ENCODE measurements around the gene ARID4B. TPM values are rescaled to one million over a fixed set of nuclear protein-coding genes. Genes with fewer than 3 reads are reported as not detected.

ARID4B gene
- total RNA-seq, 1 experiment from 2014 or later: 16.8 TPM

DNA sequence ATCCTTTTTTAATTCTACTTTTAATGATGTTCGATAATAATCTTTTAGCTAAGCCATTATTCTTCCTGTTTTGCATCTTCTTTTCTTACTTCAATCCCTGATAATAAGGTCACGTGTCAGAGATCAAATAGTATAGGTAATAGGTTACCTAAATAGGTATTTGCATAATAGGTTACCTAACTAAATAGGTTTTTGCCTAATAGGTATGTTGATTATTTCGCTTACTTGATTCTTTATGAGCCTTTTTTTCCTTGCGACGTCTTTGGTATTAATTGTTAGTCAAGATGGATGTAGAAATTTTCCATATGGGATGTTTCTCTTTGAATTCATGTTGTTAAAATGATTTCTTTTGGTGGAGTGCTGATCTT is 2.9 kb upstream of the ARID4B start:
- Histone ChIP-seq H3K27ac (ENCODE audit: low read length) (no peak overlapping the region), H3K4me3 (ENCODE audit: low read length) (peak overlapping the region; percentile 92), H3K79me2 (ENCODE audit: low read length) (peaks cover 69% of the 10 kb centered on the region), H3K9me2 (replicated peaks; ENCODE audit: low read length) (no peaks in the 10 kb centered on the region), H3K4me2 (ENCODE audit: low read length) (peak overlapping the region; percentile 100), H2AFZ (ENCODE audit: low read length) (no peak overlapping the region), H3K9me3 (ENCODE audit: low read length) (no peaks in the 10 kb centered on the region), H4K20me1 (ENCODE audit: low read length) (peaks cover 11% of the 10 kb centered on the region), H3K36me3 (ENCODE audit: low read depth, low read length) (no peaks in the 10 kb centered on the region), H3F3A (ENCODE audit: low read length, unreplicated experiment) (no peaks in the 10 kb centered on the region), H3K27me3 (ENCODE audit: low read length) (no peaks in the 10 kb centered on the region), H3K9ac (ENCODE audit: low read length) (peak overlapping the region; percentile 83), H3K4me1 (ENCODE audit: insufficient read depth, low read length) (peaks cover 14% of the 10 kb centered on the region; the same call in 1 of the 2 replicates)
- no TSS peak for BruUV-seq (replicated peaks)
- ATAC-seq (no peak), DNase-seq (no peak)
- ChIA-PET POLR2A (ENCODE audit: unreplicated experiment) (interaction anchor here (0.5 kb wide), 1 partner anchor 182 kb away, joined by 3 read pairs; no protein-coding TSS in a partner anchor), CTCF (no interaction called here)
- TF ChIP-seq, protein P1, sequence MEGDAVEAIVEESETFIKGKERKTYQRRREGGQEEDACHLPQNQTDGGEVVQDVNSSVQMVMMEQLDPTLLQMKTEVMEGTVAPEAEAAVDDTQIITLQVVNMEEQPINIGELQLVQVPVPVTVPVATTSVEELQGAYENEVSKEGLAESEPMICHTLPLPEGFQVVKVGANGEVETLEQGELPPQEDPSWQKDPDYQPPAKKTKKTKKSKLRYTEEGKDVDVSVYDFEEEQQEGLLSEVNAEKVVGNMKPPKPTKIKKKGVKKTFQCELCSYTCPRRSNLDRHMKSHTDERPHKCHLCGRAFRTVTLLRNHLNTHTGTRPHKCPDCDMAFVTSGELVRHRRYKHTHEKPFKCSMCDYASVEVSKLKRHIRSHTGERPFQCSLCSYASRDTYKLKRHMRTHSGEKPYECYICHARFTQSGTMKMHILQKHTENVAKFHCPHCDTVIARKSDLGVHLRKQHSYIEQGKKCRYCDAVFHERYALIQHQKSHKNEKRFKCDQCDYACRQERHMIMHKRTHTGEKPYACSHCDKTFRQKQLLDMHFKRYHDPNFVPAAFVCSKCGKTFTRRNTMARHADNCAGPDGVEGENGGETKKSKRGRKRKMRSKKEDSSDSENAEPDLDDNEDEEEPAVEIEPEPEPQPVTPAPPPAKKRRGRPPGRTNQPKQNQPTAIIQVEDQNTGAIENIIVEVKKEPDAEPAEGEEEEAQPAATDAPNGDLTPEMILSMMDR (conservative IDR thresholded peaks at IDR 0.05; ENCODE audit: low read depth, low read length): no peak
- TF ChIP-seq EZH2phosphoT487 (IDR thresholded peaks at IDR 0.05; ENCODE audit: borderline replicate concordance, low read length) (no peak), EZH2 (IDR thresholded peaks at IDR 0.05; ENCODE audit: low read length, unreplicated experiment) (no peak)
- intact Hi-C loops (cut with micrococcal nuclease): no loop called here

DNA sequence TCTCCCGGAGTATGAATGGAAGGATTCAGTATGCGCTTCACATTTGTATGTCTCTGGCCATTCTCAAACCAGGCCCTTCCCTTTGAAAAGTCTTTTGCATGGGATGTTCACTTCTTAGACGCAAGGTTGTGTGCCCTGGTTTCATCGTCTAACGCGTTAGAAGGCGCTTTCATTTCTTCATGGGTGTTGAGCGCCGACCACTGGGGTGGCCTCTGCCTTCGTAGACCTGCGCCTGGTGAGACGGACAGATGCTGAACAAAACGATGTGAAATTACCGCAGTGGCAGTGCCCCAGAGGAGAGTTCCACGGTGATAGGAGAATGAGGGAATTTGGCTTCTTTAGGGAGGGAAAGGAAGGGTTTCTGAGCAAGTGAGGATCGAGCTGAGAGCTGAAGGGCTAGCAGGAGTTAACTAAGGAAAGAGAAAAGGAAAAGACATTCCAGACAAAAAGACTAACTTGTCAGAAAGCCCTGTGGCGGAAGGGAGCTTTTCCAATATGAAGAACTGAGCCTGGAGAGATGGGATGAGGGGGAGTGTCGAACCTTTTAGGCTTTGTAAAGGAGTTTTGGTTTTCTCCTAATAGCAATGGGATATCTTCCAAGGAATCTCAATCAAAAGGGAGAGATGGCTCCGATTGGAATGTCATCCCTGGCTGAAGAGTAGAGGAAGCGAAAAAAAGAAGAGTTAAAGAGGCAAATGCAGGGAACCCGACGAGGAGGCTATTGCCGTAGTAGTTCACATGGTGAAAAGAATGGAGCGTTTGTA is 1.3 kb upstream of the ARID4B start:
- Histone ChIP-seq H3F3A (ENCODE audit: low read length, unreplicated experiment) (no peaks in the 10 kb centered on the region), H3K27me3 (ENCODE audit: low read length) (no peaks in the 10 kb centered on the region), H3K27ac (ENCODE audit: low read length) (peak overlapping the region; percentile 93), H3K36me3 (ENCODE audit: low read depth, low read length) (no peaks in the 10 kb centered on the region), H3K9me2 (replicated peaks; ENCODE audit: low read length) (no peaks in the 10 kb centered on the region), H3K79me2 (ENCODE audit: low read length) (peaks cover 85% of the 10 kb centered on the region), H3K4me2 (ENCODE audit: low read length) (peak overlapping the region; percentile 100), H3K4me3 (ENCODE audit: low read length) (peak overlapping the region; percentile 92), H3K9ac (ENCODE audit: low read length) (peak overlapping the region; percentile 83), H4K20me1 (ENCODE audit: low read length) (peaks cover 13% of the 10 kb centered on the region), H3K4me1 (ENCODE audit: insufficient read depth, low read length) (peaks cover 26% of the 10 kb centered on the region; the same call in 1 of the 2 replicates), H2AFZ (ENCODE audit: low read length) (peak overlapping the region; percentile 86), H3K9me3 (ENCODE audit: low read length) (no peaks in the 10 kb centered on the region)
- ATAC-seq (no peak), DNase-seq (peak; percentile 24)
- intact Hi-C loops (cut with micrococcal nuclease): loop anchor here (2.0 kb wide), 2 partner anchors 37 to 87 kb away; partner anchors contain the start of gene TBCE
- ChIA-PET POLR2A (ENCODE audit: unreplicated experiment) (no interaction called here), CTCF (no interaction called here)
- no TSS peak for BruUV-seq (replicated peaks)
- no peak for TF ChIP-seq EZH2 (IDR thresholded peaks at IDR 0.05; ENCODE audit: low read length, unreplicated experiment)

DNA sequence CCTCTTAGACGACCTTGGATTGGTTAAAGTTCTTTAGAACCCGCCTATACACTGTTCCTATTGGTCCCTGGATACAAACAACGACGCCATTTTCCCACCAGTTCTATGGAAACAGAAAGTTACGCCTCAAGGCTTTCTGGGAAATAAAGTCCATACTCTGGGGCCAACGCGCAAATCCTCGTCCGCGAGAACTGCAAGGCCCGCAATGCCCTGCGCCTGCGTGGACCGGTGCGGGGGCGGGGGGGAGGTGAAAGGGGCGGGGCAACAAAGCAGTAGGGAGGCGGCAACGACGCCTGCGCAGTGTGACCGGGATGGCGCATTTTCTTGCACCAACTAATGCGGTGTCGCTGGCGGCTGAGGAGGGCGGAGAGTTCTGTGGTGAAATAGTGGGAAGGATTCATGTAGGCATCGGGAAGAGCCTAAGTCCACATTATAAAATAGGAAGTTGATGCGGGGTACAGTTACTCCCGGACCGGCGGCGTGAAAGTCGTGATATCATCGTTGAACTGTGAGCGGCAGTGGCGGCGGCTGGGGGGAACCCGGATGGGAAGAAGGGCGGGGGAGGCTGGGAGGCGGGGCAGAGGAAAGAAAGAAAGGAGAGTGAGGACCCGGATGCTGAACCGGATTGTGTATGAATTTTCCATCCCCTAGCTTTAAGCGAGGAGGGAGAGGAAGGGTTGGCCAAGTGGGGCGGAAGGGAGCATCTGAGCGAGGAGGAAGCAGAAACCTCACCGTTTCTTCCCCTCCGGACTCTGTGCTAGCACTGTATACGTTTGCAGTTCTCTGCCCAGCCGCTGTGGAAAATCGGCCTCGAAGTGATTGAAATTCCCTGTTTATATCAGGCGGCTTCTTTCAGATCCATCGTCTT is 526 bp upstream of the ARID4B start, which contains the start of gene GGPS1:
Gene GGPS1, plus strand, starts transcription at position 300 of the 868 bp plus-strand sequence. CDS start 6,695 bp downstream, outside the sequence.
- H3K4me2 ChIP-seq (ENCODE audit: low read length): peak within 1 kb of the TSS; percentile 100
- H4K20me1 ChIP-seq (ENCODE audit: low read length): peaks cover 13% of the 10 kb centered on the region
- no peaks in the 10 kb centered on the region for H3K36me3 ChIP-seq (ENCODE audit: low read depth, low read length)
- POLR2A ChIA-PET (ENCODE audit: unreplicated experiment): no interaction called here
- no peaks in the 10 kb centered on the region for H3K9me3 ChIP-seq (ENCODE audit: low read length)
- DNase-seq (peak; percentile 98), ATAC-seq (peak; percentile 86)
- no peaks in the 10 kb centered on the region for H3K27me3 ChIP-seq (ENCODE audit: low read length)
- H2AFZ ChIP-seq (ENCODE audit: low read length): peak within 1 kb of the TSS; percentile 86
- H3K27ac ChIP-seq (ENCODE audit: low read length): peak within 1 kb of the TSS; percentile 93
- TF ChIP-seq EZH2phosphoT487 (IDR thresholded peaks at IDR 0.05; ENCODE audit: borderline replicate concordance, low read length): no peak
- no peak for TF ChIP-seq EZH2 (IDR thresholded peaks at IDR 0.05; ENCODE audit: low read length, unreplicated experiment)
- TF ChIP-seq, protein P1 (conservative IDR thresholded peaks at IDR 0.05; ENCODE audit: low read depth, low read length): no peak
- peaks cover 26% of the 10 kb centered on the region; the same call in 1 of the 2 replicates for H3K4me1 ChIP-seq (ENCODE audit: insufficient read depth, low read length)
- BruUV-seq (replicated peaks): TSS peak; percentile 79
- H3K9me2 ChIP-seq (replicated peaks; ENCODE audit: low read length): no peaks in the 10 kb centered on the region
- peaks cover 89% of the 10 kb centered on the region for H3K79me2 ChIP-seq (ENCODE audit: low read length)
- H3K4me3 ChIP-seq (ENCODE audit: low read length): peak within 1 kb of the TSS; percentile 97
- CTCF ChIA-PET: interaction anchor here (0.9 to 1.0 kb wide), 2 partner anchors 39 to 70 kb away, joined by 3 read pairs; no protein-coding TSS in a partner anchor
- intact Hi-C loops (cut with micrococcal nuclease): loop anchor here (1.0 to 2.0 kb wide), 3 partner anchors 38 to 88 kb away; partner anchors contain the start of gene TBCE
- H3F3A ChIP-seq (ENCODE audit: low read length, unreplicated experiment): no peaks in the 10 kb centered on the region
- H3K9ac ChIP-seq (ENCODE audit: low read length): peak within 1 kb of the TSS; percentile 86
